Progenitor cell of endocrine pancreas (in vitro differentiated cells): Measurements from ENCODE around the gene MYH16. TPM values are rescaled to one million over a fixed set of nuclear protein-coding genes. Genes with fewer than 3 reads are reported as not detected.
"Not testable (repeated sequence)": the region's sequence is repeated elsewhere in the genome, so short reads cannot be mapped to it uniquely, and the experiment has no call there.

ENCODE experiments used
- DNase-seq: peaks from one replicate; pipeline ENCODE4 v3.0.0; 2021; ENCODE audit warnings: low spot score; ENCODE audit not compliant: unreplicated experiment
- H3K27ac Mint-ChIP-seq: 2 replicates; pipeline ENCODE4 v1.8.0; 2021; ENCODE audit warnings: mild to moderate bottlenecking, moderate library complexity, mixed read lengths
- H3K27me3 Mint-ChIP-seq: 2 replicates; pipeline ENCODE4 v1.8.0; 2021; ENCODE audit warnings: mixed read lengths
- H3K36me3 Mint-ChIP-seq: 2 replicates; pipeline ENCODE4 v1.8.0; 2022; ENCODE audit warnings: mixed read lengths; ENCODE audit not compliant: insufficient read depth
- H3K4me1 Mint-ChIP-seq: 2 replicates; pipeline ENCODE4 v1.8.0; 2021; ENCODE audit warnings: low read depth, mixed read lengths
- H3K4me3 Mint-ChIP-seq: 2 replicates; pipeline ENCODE4 v1.8.0; 2021; ENCODE audit warnings: low read depth, mild to moderate bottlenecking, moderate library complexity, mixed read lengths
- H3K9me3 Mint-ChIP-seq: 2 replicates; pipeline ENCODE4 v1.8.0; 2021; ENCODE audit warnings: low read depth, mixed read lengths
- long read RNA-seq: library from polyadenylated mRNA; unstranded; transcript quantifications from one replicate; pipeline ENCODE4 v2.0.0, GENCODE V29; 2020
- total RNA-seq: library from RNA; stranded (reverse); gene quantifications from 2 replicates; pipeline ENCODE4 v1.2.1, GENCODE V29; 2021
- TF ChIP-seq, protein P1 (sequence below): fragments of 200-600 bp; sonication (generic); IDR thresholded peaks from one replicate; pipeline ENCODE4 v1.5.0; 2021; ENCODE audit warnings: antibody characterized with exemption, mild to moderate bottlenecking; ENCODE audit not compliant: unreplicated experiment

The MYH16 gene
- not detected in 2 replicates for total RNA-seq
- long read RNA-seq, partial matches to known transcripts, result 0 of 1 reads
- long read RNA-seq, other reads (novel, unspliced or antisense), result 1 of 1 reads

DNA sequence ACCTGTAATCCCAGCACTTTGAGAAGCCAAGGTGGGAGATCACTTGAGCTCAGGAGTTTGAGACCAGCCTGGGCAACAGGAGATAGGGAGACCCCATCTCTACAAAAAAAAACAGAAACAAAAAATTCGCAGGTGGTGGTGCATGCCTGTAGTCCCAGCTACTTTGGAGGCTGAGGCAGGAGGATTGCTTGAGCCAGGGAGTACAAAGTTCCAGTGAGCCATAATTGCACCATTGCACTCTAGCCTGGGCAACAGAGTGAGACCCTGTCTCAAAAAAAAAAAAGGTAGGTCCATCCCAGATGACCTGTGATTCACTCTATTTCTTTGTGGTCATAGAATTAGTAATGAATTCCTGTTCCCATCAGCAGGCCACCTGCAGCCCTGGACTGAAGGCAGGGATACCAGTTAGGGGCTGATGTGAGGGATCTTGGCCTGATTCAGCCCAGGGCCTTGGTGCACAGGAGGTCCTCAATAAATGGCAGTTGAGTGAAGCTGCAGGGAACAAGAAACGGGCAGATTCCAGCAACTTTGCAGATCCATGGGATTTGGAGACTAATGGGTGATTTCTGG, at the start of gene MYH16:
MYH16 (plus strand) TSS at position 364 of the 570 bp plus-strand sequence.
- Mint-ChIP-seq H3K9me3 (no peaks in the 10 kb centered on the region), H3K36me3 (no peaks in the 10 kb centered on the region), H3K4me1 (no peaks in the 10 kb centered on the region), H3K27ac (peak within 1 kb of the TSS; percentile 48), H3K4me3 (no peak within 1 kb of the TSS), H3K27me3 (peaks cover 11% of the 10 kb centered on the region)
- TF ChIP-seq, protein P1, sequence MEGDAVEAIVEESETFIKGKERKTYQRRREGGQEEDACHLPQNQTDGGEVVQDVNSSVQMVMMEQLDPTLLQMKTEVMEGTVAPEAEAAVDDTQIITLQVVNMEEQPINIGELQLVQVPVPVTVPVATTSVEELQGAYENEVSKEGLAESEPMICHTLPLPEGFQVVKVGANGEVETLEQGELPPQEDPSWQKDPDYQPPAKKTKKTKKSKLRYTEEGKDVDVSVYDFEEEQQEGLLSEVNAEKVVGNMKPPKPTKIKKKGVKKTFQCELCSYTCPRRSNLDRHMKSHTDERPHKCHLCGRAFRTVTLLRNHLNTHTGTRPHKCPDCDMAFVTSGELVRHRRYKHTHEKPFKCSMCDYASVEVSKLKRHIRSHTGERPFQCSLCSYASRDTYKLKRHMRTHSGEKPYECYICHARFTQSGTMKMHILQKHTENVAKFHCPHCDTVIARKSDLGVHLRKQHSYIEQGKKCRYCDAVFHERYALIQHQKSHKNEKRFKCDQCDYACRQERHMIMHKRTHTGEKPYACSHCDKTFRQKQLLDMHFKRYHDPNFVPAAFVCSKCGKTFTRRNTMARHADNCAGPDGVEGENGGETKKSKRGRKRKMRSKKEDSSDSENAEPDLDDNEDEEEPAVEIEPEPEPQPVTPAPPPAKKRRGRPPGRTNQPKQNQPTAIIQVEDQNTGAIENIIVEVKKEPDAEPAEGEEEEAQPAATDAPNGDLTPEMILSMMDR, result no peak
- no peak for DNase-seq

DNA sequence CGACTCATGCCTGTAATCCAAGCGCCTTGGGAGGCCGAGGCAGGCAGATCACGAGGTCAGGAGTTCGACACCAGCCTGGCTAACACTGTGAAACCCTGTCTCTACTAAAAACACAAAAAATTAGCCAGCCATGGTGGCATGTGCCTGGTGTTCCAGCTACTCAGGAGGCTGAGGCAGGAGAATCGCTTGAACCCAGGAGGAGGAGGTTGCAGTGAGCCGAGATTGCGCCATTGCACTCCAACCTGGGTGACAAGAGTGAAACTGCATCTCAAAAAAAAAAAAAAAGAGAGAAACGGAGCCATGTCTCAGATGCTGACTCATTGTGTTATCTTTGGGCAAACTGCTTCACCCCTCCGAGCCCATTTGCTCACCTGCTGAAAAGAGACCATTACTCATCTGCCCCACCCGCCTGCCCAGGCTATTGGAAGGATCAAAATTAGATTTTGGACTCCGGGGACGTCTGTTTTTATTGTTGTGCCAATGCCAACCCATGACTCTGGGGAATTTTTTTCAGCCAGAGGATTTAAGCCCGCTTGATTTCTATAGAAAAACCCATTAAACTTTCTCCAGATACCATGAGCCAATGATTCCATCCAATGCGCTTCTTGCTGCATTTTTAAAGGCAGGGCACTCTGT, 48.3 kb upstream of the MYH16 start:
- H3K27ac Mint-ChIP-seq, result peak overlapping the region; percentile 88
- not testable (repeated sequence) for H3K9me3 Mint-ChIP-seq, H3K27me3 Mint-ChIP-seq, H3K36me3 Mint-ChIP-seq, H3K4me1 Mint-ChIP-seq, DNase-seq, H3K4me3 Mint-ChIP-seq

DNA sequence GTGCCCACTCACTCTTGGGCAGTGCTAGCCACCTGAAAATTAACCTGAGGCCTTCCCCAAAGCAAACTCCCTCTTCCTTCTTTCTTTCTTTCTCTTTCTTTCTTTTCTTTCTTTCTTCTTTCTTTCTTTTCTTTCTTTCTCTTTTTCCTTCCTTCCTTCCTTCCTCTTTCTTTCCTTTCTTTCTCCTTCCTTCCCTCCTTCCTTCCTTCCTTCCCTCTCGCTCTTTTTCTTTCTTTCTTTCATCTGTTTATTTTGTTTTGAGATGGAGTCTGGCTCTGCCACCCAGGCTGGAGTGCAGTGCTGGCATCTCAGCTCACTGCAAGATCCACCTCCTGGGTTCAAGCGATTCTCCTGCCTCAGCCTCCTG, 47.8 kb upstream of the MYH16 start:
- H3K9me3 Mint-ChIP-seq, result no peaks in the 10 kb centered on the region

DNA sequence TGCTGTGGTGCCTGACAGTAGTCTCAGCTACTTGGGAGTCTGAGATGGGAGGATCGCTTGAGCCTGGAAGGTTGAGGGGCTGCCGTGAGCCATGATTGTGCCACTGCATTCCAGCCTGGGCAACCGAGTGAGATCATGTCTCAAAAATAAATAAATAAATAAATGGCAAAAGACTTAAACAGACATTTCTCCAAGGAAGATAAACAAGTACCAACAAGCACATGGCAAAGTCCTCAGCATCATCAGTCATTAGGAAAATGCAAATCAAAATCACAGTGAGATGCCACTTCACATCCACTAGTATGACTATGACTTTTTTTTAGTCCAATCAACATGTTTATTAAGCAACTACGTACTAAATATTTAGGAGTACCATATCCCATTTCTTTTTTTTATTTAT, 43.4 kb upstream of the MYH16 start:
- H3K36me3 Mint-ChIP-seq, result no peaks in the 10 kb centered on the region
- peaks cover 8% of the 10 kb centered on the region for H3K4me1 Mint-ChIP-seq
- H3K27me3 Mint-ChIP-seq, result no peaks in the 10 kb centered on the region
- DNase-seq, result no peak
- H3K4me3 Mint-ChIP-seq, result no peak overlapping the region
- no peaks in the 10 kb centered on the region for H3K9me3 Mint-ChIP-seq
- no peak overlapping the region for H3K27ac Mint-ChIP-seq
- TF ChIP-seq, protein P1, result no peak

More for the DNA sequence above, 47.8 kb upstream of the MYH16 start:
- H3K27me3 Mint-ChIP-seq, result no peaks in the 10 kb centered on the region
- no peak for DNase-seq
- H3K4me3 Mint-ChIP-seq, result no peak overlapping the region
- peak overlapping the region; percentile 88 for H3K27ac Mint-ChIP-seq
- peaks cover 10% of the 10 kb centered on the region for H3K4me1 Mint-ChIP-seq
- TF ChIP-seq, protein P1, result no peak
- no peaks in the 10 kb centered on the region for H3K36me3 Mint-ChIP-seq

DNA sequence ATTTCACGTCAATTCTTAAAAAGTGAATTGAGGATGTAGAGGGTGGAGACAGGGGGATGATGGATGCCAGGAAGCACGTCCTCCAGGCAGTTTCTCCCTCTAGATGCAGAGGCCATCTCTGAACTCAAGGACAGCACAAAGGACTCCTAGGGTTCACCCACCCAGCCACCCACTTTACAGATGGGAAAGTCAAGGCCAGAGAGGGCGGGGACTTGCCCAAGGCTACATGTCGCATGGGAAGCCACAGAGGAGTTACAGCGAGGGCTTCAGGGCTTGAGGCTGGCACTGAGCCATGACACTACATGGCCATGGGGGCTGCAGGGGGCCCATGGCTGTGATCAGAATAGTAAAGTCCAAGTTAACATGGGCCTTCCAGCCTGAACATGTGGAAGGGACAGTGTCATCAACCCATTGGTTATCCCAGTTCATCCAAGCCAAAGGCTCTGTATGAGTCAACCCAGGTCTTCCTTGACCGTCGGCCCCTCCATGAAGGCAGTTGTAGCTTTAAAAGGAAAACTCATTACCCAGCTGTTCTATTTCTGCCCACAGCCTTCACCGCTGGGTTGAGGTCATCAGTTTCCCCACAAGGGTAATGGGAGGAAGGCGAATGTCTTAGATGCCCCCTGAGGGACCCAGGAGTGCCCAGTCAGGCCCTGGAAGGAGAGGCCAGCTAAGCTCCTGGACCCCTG, 40.4 kb upstream of the MYH16 start:
- TF ChIP-seq, protein P1, result no peak
- H3K4me3 Mint-ChIP-seq, result no peak overlapping the region
- no peaks in the 10 kb centered on the region for H3K27me3 Mint-ChIP-seq
- no peaks in the 10 kb centered on the region for H3K4me1 Mint-ChIP-seq
- peaks cover 1% of the 10 kb centered on the region for H3K9me3 Mint-ChIP-seq
- no peak overlapping the region for H3K27ac Mint-ChIP-seq
- DNase-seq, result no peak
- no peaks in the 10 kb centered on the region for H3K36me3 Mint-ChIP-seq

DNA sequence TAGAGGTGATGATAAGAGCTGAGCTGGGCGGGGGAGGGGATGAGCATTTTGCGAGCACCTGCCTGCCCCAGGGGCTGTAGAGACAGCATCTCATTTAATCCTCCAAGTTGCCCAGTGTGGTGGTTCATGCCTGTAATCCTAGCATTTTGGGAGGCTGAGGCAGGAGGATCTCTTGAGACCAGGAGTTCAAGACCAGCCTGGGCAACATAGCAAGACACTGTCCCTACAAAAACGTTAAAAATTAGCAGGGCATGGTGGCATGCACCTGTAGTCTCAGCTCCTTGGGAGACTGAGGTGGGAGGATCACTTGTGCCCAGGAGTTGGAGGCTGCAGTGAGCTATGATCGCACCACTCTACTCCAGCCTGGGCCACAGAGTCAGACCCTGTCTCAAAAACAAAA, 39.7 kb upstream of the MYH16 start:
- not testable (repeated sequence) for H3K36me3 Mint-ChIP-seq, H3K4me3 Mint-ChIP-seq, H3K4me1 Mint-ChIP-seq, H3K27ac Mint-ChIP-seq, H3K27me3 Mint-ChIP-seq, DNase-seq, H3K9me3 Mint-ChIP-seq
